ENCODE measurements around the gene CEBPE. TPM values are rescaled to one million over a fixed set of nuclear protein-coding genes. Genes with fewer than 3 reads are reported as not detected.

CEBPE gene
- total RNA-seq, 3 donors from 2014 or later = not detected

GRCh38 chr14:23154964-23155587 is 36.0 kb upstream of the CEBPE start:
- no peaks in the 10 kb centered on the region for H3K36me3 ChIP-seq (ENCODE audit: low read depth)
- intact Hi-C loops (cut with DNase I, micrococcal nuclease) = no loop called here
- ATAC-seq = peak; percentile 63
- TF ChIP-seq CTCF (IDR thresholded peaks at IDR 0.05) = no peak
- no peaks in the 10 kb centered on the region for H3K9me3 ChIP-seq
- DNase-seq = peak; percentile 51 to 76 (median 57)
- no peaks in the 10 kb centered on the region for H3K4me1 ChIP-seq (ENCODE audit: low read depth)
- H3K4me3 ChIP-seq = no peak overlapping the region

- DNase-seq (peak; percentile 85 to 90 (median 86)), ATAC-seq (peak; percentile 93)
- Histone ChIP-seq H3K4me1 (ENCODE audit: low read depth) (no peaks in the 10 kb centered on the region), H3K36me3 (ENCODE audit: low read depth) (no peaks in the 10 kb centered on the region), H3K4me3 (no peak overlapping the region), H3K9me3 (no peaks in the 10 kb centered on the region)
- TF ChIP-seq CTCF (IDR thresholded peaks at IDR 0.05) = no peak
- intact Hi-C loops (cut with DNase I, micrococcal nuclease) = no loop called here
These were observed 35.1 kb upstream of the CEBPE start for GRCh38 chr14:23153851-23154796.

GRCh38 chr14:23151342-23151741 is 32.3 kb upstream of the CEBPE start:
- TF ChIP-seq CTCF (IDR thresholded peaks at IDR 0.05) = no peak
- H3K4me1 ChIP-seq (ENCODE audit: low read depth) = no peaks in the 10 kb centered on the region
- ATAC-seq = no peak

GRCh38 chr14:23149745-23150144 is 30.7 kb upstream of the CEBPE start:
- no peaks in the 10 kb centered on the region for H3K9me3 ChIP-seq
- no peak for TF ChIP-seq CTCF (IDR thresholded peaks at IDR 0.05)
- no peaks in the 10 kb centered on the region for H3K36me3 ChIP-seq (ENCODE audit: low read depth)
- DNase-seq = no peak
- no peak overlapping the region for H3K4me3 ChIP-seq
- H3K4me1 ChIP-seq (ENCODE audit: low read depth) = no peaks in the 10 kb centered on the region
- intact Hi-C loops (cut with DNase I, micrococcal nuclease) = no loop called here
- no peak for ATAC-seq

More at GRCh38 chr14:23151342-23151741, 32.3 kb upstream of the CEBPE start:
- H3K9me3 ChIP-seq = no peaks in the 10 kb centered on the region
- no peak overlapping the region for H3K4me3 ChIP-seq
- no peaks in the 10 kb centered on the region for H3K36me3 ChIP-seq (ENCODE audit: low read depth)
- intact Hi-C loops (cut with DNase I, micrococcal nuclease) = no loop called here
- DNase-seq = no peak

GRCh38 chr14:23148591-23149249 is 29.7 kb upstream of the CEBPE start:
- Histone ChIP-seq H3K4me1 (ENCODE audit: low read depth) (no peaks in the 10 kb centered on the region), H3K4me3 (no peak overlapping the region), H3K9me3 (no peaks in the 10 kb centered on the region), H3K36me3 (ENCODE audit: low read depth) (no peaks in the 10 kb centered on the region)
- TF ChIP-seq CTCF (IDR thresholded peaks at IDR 0.05) = no peak
- no peak for DNase-seq
- no peak for ATAC-seq
- intact Hi-C loops (cut with DNase I, micrococcal nuclease) = no loop called here
